ENCODE results near the gene ARHGEF37.

DNA sequence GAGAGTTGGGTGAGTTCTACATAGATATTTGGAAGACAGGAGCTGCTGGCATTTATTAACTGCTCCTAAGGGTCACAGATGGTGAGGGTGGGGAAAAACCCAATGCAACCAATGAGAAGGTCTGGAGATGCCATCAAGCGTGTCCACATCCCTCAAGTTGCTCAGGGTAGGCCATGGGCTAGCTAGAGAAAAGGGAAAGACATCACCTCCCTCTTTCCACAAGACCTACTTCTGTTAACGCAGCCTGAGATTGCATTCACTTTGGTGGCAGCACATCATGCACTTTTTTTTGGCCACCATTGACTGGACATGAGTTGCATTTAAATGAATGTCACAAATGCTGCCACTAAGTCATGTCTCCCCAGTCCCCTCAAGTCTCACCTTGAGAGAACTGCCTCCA lies 71.4 kb downstream of the ARHGEF37 start:
- TF ChIP-seq CTCF (IDR thresholded peaks at IDR 0.05 in 2 of 3, conservative IDR thresholded peaks at IDR 0.05 in 1 of 3; ENCODE audit: insufficient read depth in 2 of 3, low read depth in 1 of 3, low read length in 3 of 3) (no peak), BCL6 (CRISPR knock-in tag; IDR thresholded peaks at IDR 0.05) (no peak), ZZZ3 (IDR thresholded peaks at IDR 0.05) (no peak), FOXA3 (CRISPR knock-in tag; conservative IDR thresholded peaks at IDR 0.05 in 1 of 2, IDR thresholded peaks at IDR 0.05 in 1 of 2) (no peak), MXI1 (IDR thresholded peaks at IDR 0.05; ENCODE audit: low read depth, low read length) (no peak), PATZ1 (CRISPR knock-in tag; IDR thresholded peaks at IDR 0.05; ENCODE audit: borderline replicate concordance) (no peak), TAF1 (IDR thresholded peaks at IDR 0.05; ENCODE audit: control insufficient read depth, extremely low read depth, insufficient read depth, low read length, severe bottlenecking) (no peak), TAF7 (tag; IDR thresholded peaks at IDR 0.05) (no peak), TAF9B (IDR thresholded peaks at IDR 0.05; ENCODE audit: partially characterized antibody) (no peak), NUFIP1 (IDR thresholded peaks at IDR 0.05; ENCODE audit: partially characterized antibody) (no peak)
- TF ChIP-seq, protein P1, sequence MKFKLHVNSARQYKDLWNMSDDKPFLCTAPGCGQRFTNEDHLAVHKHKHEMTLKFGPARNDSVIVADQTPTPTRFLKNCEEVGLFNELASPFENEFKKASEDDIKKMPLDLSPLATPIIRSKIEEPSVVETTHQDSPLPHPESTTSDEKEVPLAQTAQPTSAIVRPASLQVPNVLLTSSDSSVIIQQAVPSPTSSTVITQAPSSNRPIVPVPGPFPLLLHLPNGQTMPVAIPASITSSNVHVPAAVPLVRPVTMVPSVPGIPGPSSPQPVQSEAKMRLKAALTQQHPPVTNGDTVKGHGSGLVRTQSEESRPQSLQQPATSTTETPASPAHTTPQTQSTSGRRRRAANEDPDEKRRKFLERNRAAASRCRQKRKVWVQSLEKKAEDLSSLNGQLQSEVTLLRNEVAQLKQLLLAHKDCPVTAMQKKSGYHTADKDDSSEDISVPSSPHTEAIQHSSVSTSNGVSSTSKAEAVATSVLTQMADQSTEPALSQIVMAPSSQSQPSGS (CRISPR knock-in tag; IDR thresholded peaks at IDR 0.05), result no peak
- TF ChIP-seq, protein P2, sequence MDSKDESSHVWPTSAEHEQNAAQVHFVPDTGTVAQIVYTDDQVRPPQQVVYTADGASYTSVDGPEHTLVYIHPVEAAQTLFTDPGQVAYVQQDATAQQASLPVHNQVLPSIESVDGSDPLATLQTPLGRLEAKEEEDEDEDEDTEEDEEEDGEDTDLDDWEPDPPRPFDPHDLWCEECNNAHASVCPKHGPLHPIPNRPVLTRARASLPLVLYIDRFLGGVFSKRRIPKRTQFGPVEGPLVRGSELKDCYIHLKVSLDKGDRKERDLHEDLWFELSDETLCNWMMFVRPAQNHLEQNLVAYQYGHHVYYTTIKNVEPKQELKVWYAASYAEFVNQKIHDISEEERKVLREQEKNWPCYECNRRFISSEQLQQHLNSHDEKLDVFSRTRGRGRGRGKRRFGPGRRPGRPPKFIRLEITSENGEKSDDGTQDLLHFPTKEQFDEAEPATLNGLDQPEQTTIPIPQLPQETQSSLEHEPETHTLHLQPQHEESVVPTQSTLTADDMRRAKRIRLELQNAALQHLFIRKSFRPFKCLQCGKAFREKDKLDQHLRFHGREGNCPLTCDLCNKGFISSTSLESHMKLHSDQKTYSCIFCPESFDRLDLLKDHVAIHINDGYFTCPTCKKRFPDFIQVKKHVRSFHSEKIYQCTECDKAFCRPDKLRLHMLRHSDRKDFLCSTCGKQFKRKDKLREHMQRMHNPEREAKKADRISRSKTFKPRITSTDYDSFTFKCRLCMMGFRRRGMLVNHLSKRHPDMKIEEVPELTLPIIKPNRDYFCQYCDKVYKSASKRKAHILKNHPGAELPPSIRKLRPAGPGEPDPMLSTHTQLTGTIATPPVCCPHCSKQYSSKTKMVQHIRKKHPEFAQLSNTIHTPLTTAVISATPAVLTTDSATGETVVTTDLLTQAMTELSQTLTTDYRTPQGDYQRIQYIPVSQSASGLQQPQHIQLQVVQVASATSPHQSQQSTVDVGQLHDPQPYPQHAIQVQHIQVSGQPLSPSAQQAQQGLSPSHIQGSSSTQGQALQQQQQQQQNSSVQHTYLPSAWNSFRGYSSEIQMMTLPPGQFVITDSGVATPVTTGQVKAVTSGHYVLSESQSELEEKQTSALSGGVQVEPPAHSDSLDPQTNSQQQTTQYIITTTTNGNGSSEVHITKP (IDR thresholded peaks at IDR 0.05; ENCODE audit: partially characterized antibody), result no peak
- TF ChIP-seq, protein P3, sequence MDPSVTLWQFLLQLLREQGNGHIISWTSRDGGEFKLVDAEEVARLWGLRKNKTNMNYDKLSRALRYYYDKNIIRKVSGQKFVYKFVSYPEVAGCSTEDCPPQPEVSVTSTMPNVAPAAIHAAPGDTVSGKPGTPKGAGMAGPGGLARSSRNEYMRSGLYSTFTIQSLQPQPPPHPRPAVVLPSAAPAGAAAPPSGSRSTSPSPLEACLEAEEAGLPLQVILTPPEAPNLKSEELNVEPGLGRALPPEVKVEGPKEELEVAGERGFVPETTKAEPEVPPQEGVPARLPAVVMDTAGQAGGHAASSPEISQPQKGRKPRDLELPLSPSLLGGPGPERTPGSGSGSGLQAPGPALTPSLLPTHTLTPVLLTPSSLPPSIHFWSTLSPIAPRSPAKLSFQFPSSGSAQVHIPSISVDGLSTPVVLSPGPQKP (CRISPR knock-in tag; IDR thresholded peaks at IDR 0.05), result no peak

All from K562 (cell line).